Muscle layer of duodenum (tissue), 2 donors: ENCODE results near the gene FOXP1.

ENCODE experiments used
- H3K27ac ChIP-seq: one replicate; pipeline ENCODE4 v1.7.0; 2013; ENCODE audit warnings: mild to moderate bottlenecking, low read length
- H3K27me3 ChIP-seq: one replicate; pipeline ENCODE4 v1.7.0; 2013; ENCODE audit warnings: low read depth, mild to moderate bottlenecking, control low read depth, low read length
- H3K36me3 ChIP-seq, 2 donors: one replicate each; pipeline ENCODE4 v1.7.0; 2013; ENCODE audit warnings: low read length in 2 of 2, control low read depth in 1 of 2, mild to moderate bottlenecking in 1 of 2; ENCODE audit not compliant: insufficient read depth in 2 of 2, control insufficient read depth in 1 of 2
- H3K4me1 ChIP-seq, 2 donors: one replicate each; pipeline ENCODE4 v1.7.0; 2013; ENCODE audit warnings: low read length in 2 of 2, mild to moderate bottlenecking in 2 of 2, control low read depth in 1 of 2, moderate library complexity in 1 of 2; ENCODE audit not compliant: insufficient read depth in 2 of 2, control insufficient read depth in 1 of 2
- H3K4me3 ChIP-seq, 2 donors: one replicate each; pipeline ENCODE4 v1.7.0; 2013; ENCODE audit warnings: low read length in 2 of 2, low read depth in 1 of 2, mild to moderate bottlenecking in 1 of 2
- H3K9me3 ChIP-seq, 2 donors: one replicate each; pipeline ENCODE4 v1.7.0; 2013; ENCODE audit warnings: low read length in 2 of 2, control low read depth in 1 of 2, mild to moderate bottlenecking in 1 of 2; ENCODE audit not compliant: control insufficient read depth in 1 of 2
- donor health status: healthy.

The FOXP1 gene

GRCh38 chr3:70972855-70973254 lies 610.7 kb downstream of the FOXP1 start:
- Histone ChIP-seq H3K27ac (no peak overlapping the region), H3K9me3 (no peaks in the 10 kb centered on the region), H3K4me3 (no peak overlapping the region), H3K4me1 (peaks cover 0 to 22% of the 10 kb centered on the region in 2 donors), H3K36me3 (peaks cover 65 to 77% of the 10 kb centered on the region in 2 donors), H3K27me3 (no peaks in the 10 kb centered on the region)

- Histone ChIP-seq H3K9me3 (no peaks in the 10 kb centered on the region), H3K27me3 (no peaks in the 10 kb centered on the region), H3K4me3 (no peak overlapping the region), H3K27ac (no peak overlapping the region), H3K4me1 (peaks cover 0 to 36% of the 10 kb centered on the region in 2 donors), H3K36me3 (peaks cover 54 to 70% of the 10 kb centered on the region in 2 donors)
These were observed 612.6 kb downstream of the FOXP1 start for GRCh38 chr3:70970952-70971351.

GRCh38 chr3:70970171-70970570 lies 613.4 kb downstream of the FOXP1 start:
- Histone ChIP-seq H3K27ac (no peak overlapping the region), H3K9me3 (no peaks in the 10 kb centered on the region), H3K4me1 (peaks cover 0 to 36% of the 10 kb centered on the region in 2 donors), H3K27me3 (no peaks in the 10 kb centered on the region), H3K36me3 (peaks cover 54 to 73% of the 10 kb centered on the region in 2 donors), H3K4me3 (no peak overlapping the region)

- peaks cover 0 to 20% of the 10 kb centered on the region in 2 donors for H3K4me1 ChIP-seq
- no peaks in the 10 kb centered on the region for H3K27me3 ChIP-seq
- no peak overlapping the region for H3K4me3 ChIP-seq
- no peak overlapping the region for H3K27ac ChIP-seq
- H3K36me3 ChIP-seq = peaks cover 59 to 66% of the 10 kb centered on the region in 2 donors
- no peaks in the 10 kb centered on the region for H3K9me3 ChIP-seq
These were observed 619.9 kb downstream of the FOXP1 start for GRCh38 chr3:70963431-70964275.

- no peak overlapping the region for H3K4me3 ChIP-seq
- H3K4me1 ChIP-seq = peaks cover 0 to 14% of the 10 kb centered on the region in 2 donors
- H3K9me3 ChIP-seq = no peaks in the 10 kb centered on the region
- no peaks in the 10 kb centered on the region for H3K27me3 ChIP-seq
- peaks cover 39 to 52% of the 10 kb centered on the region in 2 donors for H3K36me3 ChIP-seq
- no peak overlapping the region for H3K27ac ChIP-seq
These were observed 623.8 kb downstream of the FOXP1 start for GRCh38 chr3:70959506-70960291.

GRCh38 chr3:70952033-70952747 lies 631.3 kb downstream of the FOXP1 start:
- no peaks in the 10 kb centered on the region for H3K9me3 ChIP-seq
- no peaks in the 10 kb centered on the region for H3K27me3 ChIP-seq
- no peak overlapping the region for H3K27ac ChIP-seq
- peaks cover 0 to 9% of the 10 kb centered on the region in 2 donors for H3K4me1 ChIP-seq
- H3K4me3 ChIP-seq = no peak overlapping the region
- no peaks in the 10 kb centered on the region for H3K36me3 ChIP-seq

- Histone ChIP-seq H3K27me3 (no peaks in the 10 kb centered on the region), H3K36me3 (no peaks in the 10 kb centered on the region), H3K4me1 (peaks cover 0 to 3% of the 10 kb centered on the region in 2 donors), H3K27ac (no peak overlapping the region), H3K4me3 (no peak overlapping the region), H3K9me3 (no peaks in the 10 kb centered on the region)
These were observed 632.2 kb downstream of the FOXP1 start for GRCh38 chr3:70951316-70951715.

GRCh38 chr3:70947579-70947978 lies 635.9 kb downstream of the FOXP1 start:
- Histone ChIP-seq H3K36me3 (no peaks in the 10 kb centered on the region), H3K4me3 (no peak overlapping the region), H3K27ac (no peak overlapping the region), H3K4me1 (no peaks in the 10 kb centered on the region), H3K27me3 (no peaks in the 10 kb centered on the region), H3K9me3 (no peaks in the 10 kb centered on the region)

- no peak overlapping the region for H3K4me3 ChIP-seq
These were observed 639.6 kb downstream of the FOXP1 start for GRCh38 chr3:70943886-70944285.

GRCh38 chr3:70933105-70933810 lies 650.3 kb downstream of the FOXP1 start:
- Histone ChIP-seq H3K4me1 (no peaks in the 10 kb centered on the region), H3K27ac (no peak overlapping the region), H3K36me3 (no peaks in the 10 kb centered on the region), H3K9me3 (no peaks in the 10 kb centered on the region), H3K27me3 (no peaks in the 10 kb centered on the region), H3K4me3 (no peak overlapping the region)

More at GRCh38 chr3:70943886-70944285, 639.6 kb downstream of the FOXP1 start:
- Histone ChIP-seq H3K36me3 (no peaks in the 10 kb centered on the region), H3K27me3 (no peaks in the 10 kb centered on the region), H3K27ac (no peak overlapping the region), H3K4me1 (no peaks in the 10 kb centered on the region), H3K9me3 (no peaks in the 10 kb centered on the region)
